Mammary epithelial cell (primary cell): ENCODE results near the gene MAPK10.

Source experiments
- EZH2 ChIP-seq: IDR thresholded peaks from 2 replicates; pipeline ENCODE4 v1.6.1; 2012; ENCODE audit warnings: low read length, inconsistent platforms, borderline replicate concordance
- TF ChIP-seq, protein P1 (sequence below), 2 donors: IDR thresholded peaks in 1 of 2; conservative IDR thresholded peaks in 1 of 2; 2 replicates each; pipeline ENCODE4 v1.5.1; 2011 to 2012; ENCODE audit warnings: inconsistent platforms in 2 of 2, low read length in 2 of 2, mild to moderate bottlenecking in 2 of 2, control low read depth in 1 of 2, low read depth in 1 of 2; ENCODE audit not compliant: insufficient read depth in 1 of 2; ENCODE audit errors: extremely low read depth in 1 of 2

- no peak for TF ChIP-seq EZH2
- TF ChIP-seq, protein P1, sequence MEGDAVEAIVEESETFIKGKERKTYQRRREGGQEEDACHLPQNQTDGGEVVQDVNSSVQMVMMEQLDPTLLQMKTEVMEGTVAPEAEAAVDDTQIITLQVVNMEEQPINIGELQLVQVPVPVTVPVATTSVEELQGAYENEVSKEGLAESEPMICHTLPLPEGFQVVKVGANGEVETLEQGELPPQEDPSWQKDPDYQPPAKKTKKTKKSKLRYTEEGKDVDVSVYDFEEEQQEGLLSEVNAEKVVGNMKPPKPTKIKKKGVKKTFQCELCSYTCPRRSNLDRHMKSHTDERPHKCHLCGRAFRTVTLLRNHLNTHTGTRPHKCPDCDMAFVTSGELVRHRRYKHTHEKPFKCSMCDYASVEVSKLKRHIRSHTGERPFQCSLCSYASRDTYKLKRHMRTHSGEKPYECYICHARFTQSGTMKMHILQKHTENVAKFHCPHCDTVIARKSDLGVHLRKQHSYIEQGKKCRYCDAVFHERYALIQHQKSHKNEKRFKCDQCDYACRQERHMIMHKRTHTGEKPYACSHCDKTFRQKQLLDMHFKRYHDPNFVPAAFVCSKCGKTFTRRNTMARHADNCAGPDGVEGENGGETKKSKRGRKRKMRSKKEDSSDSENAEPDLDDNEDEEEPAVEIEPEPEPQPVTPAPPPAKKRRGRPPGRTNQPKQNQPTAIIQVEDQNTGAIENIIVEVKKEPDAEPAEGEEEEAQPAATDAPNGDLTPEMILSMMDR (conservative IDR thresholded peaks at IDR 0.05 in 1 of 2, IDR thresholded peaks at IDR 0.05 in 1 of 2; ENCODE audit: extremely low read depth in 1 of 2, insufficient read depth in 1 of 2, low read depth in 1 of 2, low read length in 2 of 2) = no peak
Measured at GRCh38 chr4:85955620-85956292, 404.1 kb downstream of the MAPK10 start.
